ENCODE results near the gene NXNL1.
A peak's percentile ranks its signal among the peaks of the same experiment; 100 is the strongest.

NXNL1 gene

GRCh38 chr19:17451820-17452219 is 8.9 kb downstream of the NXNL1 start:
- Histone ChIP-seq H3K36me3 (ENCODE audit: control insufficient read depth in 2 of 2, insufficient read depth in 1 of 2, low read length in 2 of 2) (no peaks in the 10 kb centered on the region), H3K9me3 (ENCODE audit: control insufficient read depth, insufficient read depth, low read depth, low read length) (no peaks in the 10 kb centered on the region), H3K4me3 (ENCODE audit: low read depth, low read length) (no peak overlapping the region), H3K27ac (ENCODE audit: extremely low read depth, low read depth, low read length) (no peak overlapping the region), H3K4me1 (ENCODE audit: control insufficient read depth, insufficient read depth, low read length) (no peaks in the 10 kb centered on the region)
- POLR2A ChIA-PET: interaction anchor here (0.6 kb wide), 1 partner anchor 865 kb away, joined by 4 read pairs; no protein-coding TSS in a partner anchor
- CTCF ChIA-PET: interaction anchor here (1.4 to 2.0 kb wide), 4 partner anchors 10 to 315 kb away, joined by 4 to 9 read pairs (median 6); no protein-coding TSS in a partner anchor
- TF ChIP-seq ZSCAN4 (tag by site-specific recombination; IDR thresholded peaks at IDR 0.05): no peak
- TF ChIP-seq ZNF768 (tag by site-specific recombination; IDR thresholded peaks at IDR 0.05): peak; percentile 80

GRCh38 chr19:17450264-17451075 is 10.3 kb downstream of the NXNL1 start:
- Histone ChIP-seq H3K36me3 (ENCODE audit: control insufficient read depth in 2 of 2, insufficient read depth in 1 of 2, low read length in 2 of 2) (no peaks in the 10 kb centered on the region), H3K9me3 (ENCODE audit: control insufficient read depth, insufficient read depth, low read depth, low read length) (no peaks in the 10 kb centered on the region), H3K27ac (ENCODE audit: extremely low read depth, low read depth, low read length) (no peak overlapping the region), H3K4me1 (ENCODE audit: control insufficient read depth, insufficient read depth, low read length) (no peaks in the 10 kb centered on the region), H3K4me3 (ENCODE audit: low read depth, low read length) (no peak overlapping the region)
- POLR2A ChIA-PET: interaction anchor here (0.7 kb wide), 1 partner anchor 251 kb away, joined by 6 read pairs; no protein-coding TSS in a partner anchor
- CTCF ChIA-PET: interaction anchor here (0.7 to 3.2 kb wide), 4 partner anchors 10 to 335 kb away, joined by 3 to 21 read pairs (median 6); no protein-coding TSS in a partner anchor
- no peak for TF ChIP-seq SALL2 (tag by site-specific recombination; IDR thresholded peaks at IDR 0.05; ENCODE audit: borderline replicate concordance)
- TF ChIP-seq SP7 (tag by site-specific recombination; IDR thresholded peaks at IDR 0.05): 0 out of 2 replicates have a peak, but pooled peaks have one; percentile 17
- TF ChIP-seq, protein P1, sequence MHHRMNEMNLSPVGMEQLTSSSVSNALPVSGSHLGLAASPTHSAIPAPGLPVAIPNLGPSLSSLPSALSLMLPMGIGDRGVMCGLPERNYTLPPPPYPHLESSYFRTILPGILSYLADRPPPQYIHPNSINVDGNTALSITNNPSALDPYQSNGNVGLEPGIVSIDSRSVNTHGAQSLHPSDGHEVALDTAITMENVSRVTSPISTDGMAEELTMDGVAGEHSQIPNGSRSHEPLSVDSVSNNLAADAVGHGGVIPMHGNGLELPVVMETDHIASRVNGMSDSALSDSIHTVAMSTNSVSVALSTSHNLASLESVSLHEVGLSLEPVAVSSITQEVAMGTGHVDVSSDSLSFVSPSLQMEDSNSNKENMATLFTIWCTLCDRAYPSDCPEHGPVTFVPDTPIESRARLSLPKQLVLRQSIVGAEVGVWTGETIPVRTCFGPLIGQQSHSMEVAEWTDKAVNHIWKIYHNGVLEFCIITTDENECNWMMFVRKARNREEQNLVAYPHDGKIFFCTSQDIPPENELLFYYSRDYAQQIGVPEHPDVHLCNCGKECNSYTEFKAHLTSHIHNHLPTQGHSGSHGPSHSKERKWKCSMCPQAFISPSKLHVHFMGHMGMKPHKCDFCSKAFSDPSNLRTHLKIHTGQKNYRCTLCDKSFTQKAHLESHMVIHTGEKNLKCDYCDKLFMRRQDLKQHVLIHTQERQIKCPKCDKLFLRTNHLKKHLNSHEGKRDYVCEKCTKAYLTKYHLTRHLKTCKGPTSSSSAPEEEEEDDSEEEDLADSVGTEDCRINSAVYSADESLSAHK (tag by site-specific recombination; IDR thresholded peaks at IDR 0.05): no peak
- TF ChIP-seq EGR2 (tag by site-specific recombination; IDR thresholded peaks at IDR 0.05; ENCODE audit: low read depth): peak; percentile 81
- TF ChIP-seq, protein P2, sequence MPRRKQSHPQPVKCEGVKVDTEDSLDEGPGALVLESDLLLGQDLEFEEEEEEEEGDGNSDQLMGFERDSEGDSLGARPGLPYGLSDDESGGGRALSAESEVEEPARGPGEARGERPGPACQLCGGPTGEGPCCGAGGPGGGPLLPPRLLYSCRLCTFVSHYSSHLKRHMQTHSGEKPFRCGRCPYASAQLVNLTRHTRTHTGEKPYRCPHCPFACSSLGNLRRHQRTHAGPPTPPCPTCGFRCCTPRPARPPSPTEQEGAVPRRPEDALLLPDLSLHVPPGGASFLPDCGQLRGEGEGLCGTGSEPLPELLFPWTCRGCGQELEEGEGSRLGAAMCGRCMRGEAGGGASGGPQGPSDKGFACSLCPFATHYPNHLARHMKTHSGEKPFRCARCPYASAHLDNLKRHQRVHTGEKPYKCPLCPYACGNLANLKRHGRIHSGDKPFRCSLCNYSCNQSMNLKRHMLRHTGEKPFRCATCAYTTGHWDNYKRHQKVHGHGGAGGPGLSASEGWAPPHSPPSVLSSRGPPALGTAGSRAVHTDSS (tag by site-specific recombination; IDR thresholded peaks at IDR 0.05): peak; percentile 74
- 0 out of 2 replicates have a peak, but pooled peaks have one; percentile 34 for TF ChIP-seq ZNF24 (tag by site-specific recombination; IDR thresholded peaks at IDR 0.05)
- no peak for TF ChIP-seq ZNF473 (tag by site-specific recombination; IDR thresholded peaks at IDR 0.05)
- TF ChIP-seq ZNF280D (tag by site-specific recombination; IDR thresholded peaks at IDR 0.05): peak; percentile 82
- TF ChIP-seq, protein P3, sequence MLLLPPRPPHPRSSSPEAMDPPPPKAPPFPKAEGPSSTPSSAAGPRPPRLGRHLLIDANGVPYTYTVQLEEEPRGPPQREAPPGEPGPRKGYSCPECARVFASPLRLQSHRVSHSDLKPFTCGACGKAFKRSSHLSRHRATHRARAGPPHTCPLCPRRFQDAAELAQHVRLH (tag by site-specific recombination; IDR thresholded peaks at IDR 0.05): peak; percentile 79
- TF ChIP-seq, protein P4, sequence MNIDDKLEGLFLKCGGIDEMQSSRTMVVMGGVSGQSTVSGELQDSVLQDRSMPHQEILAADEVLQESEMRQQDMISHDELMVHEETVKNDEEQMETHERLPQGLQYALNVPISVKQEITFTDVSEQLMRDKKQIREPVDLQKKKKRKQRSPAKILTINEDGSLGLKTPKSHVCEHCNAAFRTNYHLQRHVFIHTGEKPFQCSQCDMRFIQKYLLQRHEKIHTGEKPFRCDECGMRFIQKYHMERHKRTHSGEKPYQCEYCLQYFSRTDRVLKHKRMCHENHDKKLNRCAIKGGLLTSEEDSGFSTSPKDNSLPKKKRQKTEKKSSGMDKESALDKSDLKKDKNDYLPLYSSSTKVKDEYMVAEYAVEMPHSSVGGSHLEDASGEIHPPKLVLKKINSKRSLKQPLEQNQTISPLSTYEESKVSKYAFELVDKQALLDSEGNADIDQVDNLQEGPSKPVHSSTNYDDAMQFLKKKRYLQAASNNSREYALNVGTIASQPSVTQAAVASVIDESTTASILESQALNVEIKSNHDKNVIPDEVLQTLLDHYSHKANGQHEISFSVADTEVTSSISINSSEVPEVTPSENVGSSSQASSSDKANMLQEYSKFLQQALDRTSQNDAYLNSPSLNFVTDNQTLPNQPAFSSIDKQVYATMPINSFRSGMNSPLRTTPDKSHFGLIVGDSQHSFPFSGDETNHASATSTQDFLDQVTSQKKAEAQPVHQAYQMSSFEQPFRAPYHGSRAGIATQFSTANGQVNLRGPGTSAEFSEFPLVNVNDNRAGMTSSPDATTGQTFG (tag by site-specific recombination; IDR thresholded peaks at IDR 0.05; ENCODE audit: borderline replicate concordance): peak; percentile 47; the same call in 1 of the 2 replicates
- TF ChIP-seq ZBTB20 (tag by site-specific recombination; IDR thresholded peaks at IDR 0.05): 0 out of 2 replicates have a peak, but pooled peaks have one; percentile 8
- TF ChIP-seq RBAK (tag by site-specific recombination; IDR thresholded peaks at IDR 0.05): 0 out of 2 replicates have a peak, but pooled peaks have one; percentile 51
- no peak for TF ChIP-seq ZNF777 (tag by site-specific recombination; IDR thresholded peaks at IDR 0.05; ENCODE audit: borderline replicate concordance)
- peak; percentile 37; the same call in 1 of the 2 replicates for TF ChIP-seq ZNF600 (tag by site-specific recombination; IDR thresholded peaks at IDR 0.05)
- 0 out of 2 replicates have a peak, but pooled peaks have one; percentile 9 for TF ChIP-seq ZNF629 (tag by site-specific recombination; IDR thresholded peaks at IDR 0.05)

All from HEK293 (cell line).